ENCODE measurements around the gene RPS23.

DNA sequence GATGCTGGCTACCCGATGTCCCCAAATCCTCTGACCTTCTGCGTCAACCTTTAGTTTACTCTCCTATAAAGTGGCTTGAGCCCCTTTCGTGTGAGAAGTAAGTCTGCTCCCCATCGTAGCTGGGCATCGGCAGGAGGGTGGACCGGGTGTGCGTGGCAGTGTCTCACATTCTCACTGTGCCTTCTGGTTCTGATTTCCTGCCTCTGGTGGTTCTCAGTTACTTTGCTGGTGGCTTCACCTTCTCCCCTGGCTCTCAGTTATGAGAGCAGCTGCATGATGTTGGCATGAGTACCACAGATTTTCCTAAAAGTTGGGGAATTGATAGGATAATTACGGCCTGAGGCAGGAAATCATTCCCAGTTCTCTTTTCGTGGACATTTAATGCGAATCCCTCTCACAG lies 47.0 kb upstream of the RPS23 start:
- TF ChIP-seq EZH2 (IDR thresholded peaks at IDR 0.05): no peak
- TF ChIP-seq, protein P1, sequence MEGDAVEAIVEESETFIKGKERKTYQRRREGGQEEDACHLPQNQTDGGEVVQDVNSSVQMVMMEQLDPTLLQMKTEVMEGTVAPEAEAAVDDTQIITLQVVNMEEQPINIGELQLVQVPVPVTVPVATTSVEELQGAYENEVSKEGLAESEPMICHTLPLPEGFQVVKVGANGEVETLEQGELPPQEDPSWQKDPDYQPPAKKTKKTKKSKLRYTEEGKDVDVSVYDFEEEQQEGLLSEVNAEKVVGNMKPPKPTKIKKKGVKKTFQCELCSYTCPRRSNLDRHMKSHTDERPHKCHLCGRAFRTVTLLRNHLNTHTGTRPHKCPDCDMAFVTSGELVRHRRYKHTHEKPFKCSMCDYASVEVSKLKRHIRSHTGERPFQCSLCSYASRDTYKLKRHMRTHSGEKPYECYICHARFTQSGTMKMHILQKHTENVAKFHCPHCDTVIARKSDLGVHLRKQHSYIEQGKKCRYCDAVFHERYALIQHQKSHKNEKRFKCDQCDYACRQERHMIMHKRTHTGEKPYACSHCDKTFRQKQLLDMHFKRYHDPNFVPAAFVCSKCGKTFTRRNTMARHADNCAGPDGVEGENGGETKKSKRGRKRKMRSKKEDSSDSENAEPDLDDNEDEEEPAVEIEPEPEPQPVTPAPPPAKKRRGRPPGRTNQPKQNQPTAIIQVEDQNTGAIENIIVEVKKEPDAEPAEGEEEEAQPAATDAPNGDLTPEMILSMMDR (IDR thresholded peaks at IDR 0.05): no peak

All from neural progenitor cell (in vitro differentiated cells).